TTC549 (cell line): Measurements from ENCODE around the gene BEX4.

Experiments
- FAIRE-seq: peaks from 2 replicates; lab custom pipeline; 2012; peaks lifted over from hg19 to GRCh38; lab: Jason Lieb, UNC

The BEX4 gene

DNA sequence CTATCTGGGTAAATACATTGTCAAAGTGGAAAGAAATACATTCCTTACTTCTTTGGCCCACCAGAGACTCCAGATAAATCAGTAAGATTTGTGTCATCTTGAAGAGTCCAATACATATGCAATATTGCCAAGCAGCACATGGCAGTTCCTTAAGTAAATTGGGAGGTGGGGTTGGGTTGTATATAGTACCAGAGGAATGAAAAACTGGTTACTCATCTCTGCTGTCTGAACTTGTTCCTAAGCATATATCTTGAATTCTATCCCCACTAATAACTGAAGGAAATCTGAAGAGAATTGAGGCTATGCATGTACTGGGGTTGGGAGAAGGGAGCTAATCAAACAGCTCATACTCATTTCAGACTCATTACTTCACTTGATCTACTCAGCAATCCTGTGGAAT, 25.2 kb downstream of the BEX4 start:
- FAIRE-seq: no peak

DNA sequence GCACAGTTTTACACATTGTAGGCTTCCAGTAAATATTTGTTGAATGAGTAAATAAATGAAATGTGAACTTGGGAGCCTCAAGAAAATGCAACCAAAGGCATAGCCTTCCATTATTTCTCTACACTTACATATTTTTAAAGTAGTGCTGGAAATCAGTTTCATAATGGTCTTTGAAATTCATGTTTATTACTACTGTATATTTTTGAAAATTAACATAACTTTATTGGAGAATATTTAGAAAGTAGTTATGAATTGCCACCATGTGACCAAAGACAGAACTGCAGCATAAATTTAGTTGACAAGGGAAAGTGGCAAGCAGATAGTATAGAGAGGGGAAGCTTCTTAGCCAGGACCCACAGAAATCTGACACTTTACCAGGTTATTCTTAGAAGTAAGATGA, 33.6 kb downstream of the BEX4 start:
- no peak for FAIRE-seq

DNA sequence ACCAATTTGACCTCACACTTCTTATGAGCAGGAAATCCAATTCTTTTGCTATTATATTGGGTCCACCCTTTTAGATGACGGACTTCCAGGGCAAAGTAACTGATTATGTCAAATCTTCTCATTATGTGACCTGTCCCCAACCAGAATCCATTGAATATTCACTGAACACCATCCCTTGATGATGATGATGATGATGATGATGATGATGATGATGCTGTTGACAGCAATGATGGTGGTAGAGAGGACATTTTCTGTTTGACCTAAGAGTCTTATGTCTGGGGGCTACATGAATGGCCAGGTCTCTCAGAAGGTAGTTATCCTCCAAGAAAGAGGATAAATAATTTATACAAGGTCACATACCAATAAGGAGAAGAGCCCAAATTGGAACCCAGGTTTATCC, 34.9 kb downstream of the BEX4 start:
- FAIRE-seq: no peak

GRCh38 chrX:103250977-103251376, 36.1 kb downstream of the BEX4 start:
- FAIRE-seq: no peak

- FAIRE-seq: no peak
Observed at GRCh38 chrX:103253608-103254007, 38.7 kb downstream of the BEX4 start.

GRCh38 chrX:103254171-103254824, 39.4 kb downstream of the BEX4 start:
- FAIRE-seq: no peak

DNA sequence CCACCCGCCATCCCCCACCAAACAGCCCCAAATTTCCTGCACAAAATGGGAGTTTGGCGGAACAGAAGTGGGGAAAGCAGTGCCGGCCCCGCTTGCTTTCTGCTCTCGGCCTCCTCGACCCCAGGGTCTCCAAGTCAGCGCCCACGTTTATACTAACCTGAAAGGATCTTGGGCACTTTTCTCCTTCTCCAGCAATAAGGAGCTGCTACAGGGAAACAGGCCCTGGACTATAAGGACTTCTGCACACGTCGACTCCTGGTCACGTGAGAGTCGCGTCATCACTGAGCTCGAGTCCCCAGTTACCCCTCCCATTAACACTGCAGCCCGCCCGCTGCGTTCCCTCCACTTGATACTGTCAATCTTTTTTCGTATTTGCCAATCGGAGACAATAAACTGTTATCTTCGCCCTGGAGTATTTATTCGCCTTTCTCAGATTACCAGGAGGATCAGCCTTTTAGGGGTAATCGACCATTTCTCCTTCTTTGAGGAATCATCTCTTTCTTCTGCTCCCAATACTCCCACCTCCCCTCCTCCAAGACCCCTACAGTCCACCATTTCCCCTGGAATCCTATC, 40.1 kb downstream of the BEX4 start, which contains the start of gene TCEAL8:
Gene TCEAL8, minus strand, starts transcription at position 235 of the 573 bp plus-strand sequence. CDS start 1,176 bp downstream, outside the sequence.
- no peak for FAIRE-seq

GRCh38 chrX:103256651-103257050, 41.7 kb downstream of the BEX4 start:
- FAIRE-seq: no peak

GRCh38 chrX:103258275-103258674, 43.4 kb downstream of the BEX4 start:
- no peak for FAIRE-seq
